Measurements from ENCODE around the gene LAIR1.
"Not testable (repeated sequence)": the region's sequence is repeated elsewhere in the genome, so short reads cannot be mapped to it uniquely, and the experiment has no call there.

DNA sequence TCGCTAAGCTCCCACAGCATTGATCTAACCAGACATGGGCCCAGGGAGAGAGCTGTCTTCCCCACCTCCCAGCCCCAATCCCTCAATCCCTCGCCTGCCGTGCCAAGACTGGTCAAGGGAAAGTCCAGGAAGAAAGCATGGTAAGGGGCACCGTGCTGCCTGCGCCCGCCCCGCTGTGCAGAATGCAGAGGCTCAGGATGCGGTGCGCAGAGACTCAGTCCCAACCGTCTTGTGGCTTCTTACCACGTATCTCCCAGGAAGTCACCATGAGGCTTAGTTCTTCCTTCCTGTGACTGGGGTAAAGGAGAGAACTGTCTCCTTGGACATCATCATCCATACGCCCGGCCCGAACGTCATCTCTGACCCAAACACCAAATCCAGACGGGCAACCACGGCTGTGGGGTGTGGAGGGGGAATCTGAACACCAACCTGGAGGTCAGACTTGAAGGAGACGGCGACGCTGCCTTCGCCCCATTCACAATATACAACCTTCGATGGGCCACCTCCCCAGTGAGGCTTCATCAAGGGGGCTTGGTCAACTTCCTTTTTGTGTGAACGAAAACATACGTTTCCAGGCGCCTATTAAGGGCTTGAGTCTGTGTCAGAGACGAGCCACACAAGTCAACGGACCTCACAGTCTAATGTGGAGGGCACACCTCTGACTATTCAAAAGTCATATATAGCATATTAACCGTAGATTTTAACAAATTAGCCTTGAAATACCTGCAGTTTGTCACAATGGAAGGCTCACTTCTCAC lies 10.6 kb upstream of the LAIR1 start:
- TF ChIP-seq EZH2 (IDR thresholded peaks at IDR 0.05; ENCODE audit: low read depth) = not testable (repeated sequence)
- TF ChIP-seq, protein P1, sequence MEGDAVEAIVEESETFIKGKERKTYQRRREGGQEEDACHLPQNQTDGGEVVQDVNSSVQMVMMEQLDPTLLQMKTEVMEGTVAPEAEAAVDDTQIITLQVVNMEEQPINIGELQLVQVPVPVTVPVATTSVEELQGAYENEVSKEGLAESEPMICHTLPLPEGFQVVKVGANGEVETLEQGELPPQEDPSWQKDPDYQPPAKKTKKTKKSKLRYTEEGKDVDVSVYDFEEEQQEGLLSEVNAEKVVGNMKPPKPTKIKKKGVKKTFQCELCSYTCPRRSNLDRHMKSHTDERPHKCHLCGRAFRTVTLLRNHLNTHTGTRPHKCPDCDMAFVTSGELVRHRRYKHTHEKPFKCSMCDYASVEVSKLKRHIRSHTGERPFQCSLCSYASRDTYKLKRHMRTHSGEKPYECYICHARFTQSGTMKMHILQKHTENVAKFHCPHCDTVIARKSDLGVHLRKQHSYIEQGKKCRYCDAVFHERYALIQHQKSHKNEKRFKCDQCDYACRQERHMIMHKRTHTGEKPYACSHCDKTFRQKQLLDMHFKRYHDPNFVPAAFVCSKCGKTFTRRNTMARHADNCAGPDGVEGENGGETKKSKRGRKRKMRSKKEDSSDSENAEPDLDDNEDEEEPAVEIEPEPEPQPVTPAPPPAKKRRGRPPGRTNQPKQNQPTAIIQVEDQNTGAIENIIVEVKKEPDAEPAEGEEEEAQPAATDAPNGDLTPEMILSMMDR (conservative IDR thresholded peaks at IDR 0.05) = not testable (repeated sequence)

Measured in PC-9 (cell line).